CD14-positive monocyte (primary cell): ENCODE data around the gene IL22. TPM values are rescaled to one million over a fixed set of nuclear protein-coding genes. Genes with fewer than 3 reads are reported as not detected.

Source experiments
- DNase-seq, 3 donors: peaks; one replicate each; pipeline ENCODE4 v3.0.0-alpha.2; 2011 to 2022
- H2AFZ ChIP-seq: 2 replicates; pipeline ENCODE4 v1.6.0; 2012; ENCODE audit warnings: mild to moderate bottlenecking, low read depth, low read length, inconsistent platforms; ENCODE audit not compliant: insufficient read depth, poor library complexity, severe bottlenecking
- H3K27ac ChIP-seq, 2 donors: 1 replicate in 1 of 2; 2 replicates in 1 of 2; pipeline ENCODE4 v1.5.1; 2012 to 2013; ENCODE audit warnings: low read length in 2 of 2, control low read depth in 1 of 2, inconsistent platforms in 1 of 2, low read depth in 1 of 2, mild to moderate bottlenecking in 1 of 2
- H3K27me3 ChIP-seq, 2 donors: one replicate each; pipeline versions ENCODE4 v1.6.0 to v1.6.1; 2011 to 2013; ENCODE audit warnings: low read length in 2 of 2; ENCODE audit not compliant: control insufficient read depth in 2 of 2, insufficient read depth in 2 of 2
- H3K36me3 ChIP-seq, 2 donors: replicated peaks in 1 of 2; 1 replicate in 1 of 2; 2 replicates in 1 of 2; pipeline versions ENCODE4 v1.5.1 to v1.6.1; 2012 to 2013; ENCODE audit warnings: low read length in 2 of 2, control low read depth in 1 of 2, inconsistent platforms in 1 of 2, mild to moderate bottlenecking in 1 of 2; ENCODE audit not compliant: insufficient read depth in 2 of 2, control insufficient read depth in 1 of 2
- H3K4me1 ChIP-seq, 2 donors: 1 replicate in 1 of 2; 2 replicates in 1 of 2; pipeline versions ENCODE4 v1.5.1 to v1.6.1; 2012 to 2013; ENCODE audit warnings: low read length in 2 of 2, control low read depth in 1 of 2, inconsistent platforms in 1 of 2, mild to moderate bottlenecking in 1 of 2, moderate library complexity in 1 of 2; ENCODE audit not compliant: insufficient read depth in 2 of 2, control insufficient read depth in 1 of 2
- H3K4me2 ChIP-seq: replicated peaks from 2 replicates; pipeline ENCODE3; 2012; ENCODE audit warnings: low read length, moderate library complexity, mild to moderate bottlenecking; ENCODE audit not compliant: poor library complexity, severe bottlenecking; ENCODE audit errors: extremely low read depth
- H3K4me3 ChIP-seq, 3 experiments: fragments of 200-600 bp in 1 of 3; sonication (generic) in 1 of 3; replicated peaks in 1 of 3; 1 replicate in 2 of 3; 2 replicates in 1 of 3; pipeline ENCODE4 v1.5.1; 2011 to 2013; ENCODE audit warnings: low read length in 3 of 3, mild to moderate bottlenecking in 3 of 3, control low read depth in 2 of 3, low read depth in 2 of 3, inconsistent platforms in 1 of 3, moderate library complexity in 1 of 3
- H3K79me2 ChIP-seq: 2 replicates; pipeline ENCODE4 v1.6.0; 2012; ENCODE audit warnings: mild to moderate bottlenecking, control low read depth, inconsistent platforms, low read length, moderate library complexity; ENCODE audit not compliant: insufficient read depth
- H3K9ac ChIP-seq: 2 replicates; pipeline ENCODE4 v1.6.0; 2017; ENCODE audit warnings: low read length, mild to moderate bottlenecking; ENCODE audit not compliant: insufficient read depth, poor library complexity, severe bottlenecking
- H3K9me3 ChIP-seq, 2 donors: replicated peaks in 1 of 2; 1 replicate in 1 of 2; 2 replicates in 1 of 2; pipeline versions ENCODE4 v1.5.1 to v1.6.1; 2012 to 2013; ENCODE audit warnings: low read length in 2 of 2, control low read depth in 1 of 2; ENCODE audit not compliant: control insufficient read depth in 1 of 2, insufficient read depth in 1 of 2
- H4K20me1 ChIP-seq: 2 replicates; pipeline ENCODE4 v1.6.0; 2012; ENCODE audit warnings: mild to moderate bottlenecking, low read length, control low read depth, moderate library complexity; ENCODE audit not compliant: insufficient read depth
- H3K27ac Mint-ChIP-seq, 7 donors: one replicate each; pipeline ENCODE4 v1.8.0; 2020; ENCODE audit warnings: mild to moderate bottlenecking in 7 of 7, mixed read lengths in 7 of 7, moderate library complexity in 6 of 7, inconsistent platforms in 2 of 7
- H3K27me3 Mint-ChIP-seq, 3 donors: one replicate each; pipeline ENCODE4 v1.8.0; 2021 to 2022; ENCODE audit warnings: low read depth in 3 of 3, mild to moderate bottlenecking in 3 of 3, mixed read lengths in 3 of 3, moderate library complexity in 3 of 3, inconsistent platforms in 1 of 3
- H3K36me3 Mint-ChIP-seq, 2 donors: one replicate each; pipeline ENCODE4 v1.8.0; 2020; ENCODE audit warnings: mixed read lengths in 2 of 2, inconsistent platforms in 1 of 2, mild to moderate bottlenecking in 1 of 2
- H3K4me1 Mint-ChIP-seq: one replicate; pipeline ENCODE4 v1.8.0; 2020; ENCODE audit warnings: mild to moderate bottlenecking, mixed read lengths
- H3K4me3 Mint-ChIP-seq, 2 donors: one replicate each; pipeline ENCODE4 v1.8.0; 2020; ENCODE audit warnings: mild to moderate bottlenecking in 2 of 2, mixed read lengths in 2 of 2, moderate library complexity in 1 of 2
- H3K9me3 Mint-ChIP-seq, 7 donors: one replicate each; pipeline ENCODE4 v1.8.0; 2020 to 2022; ENCODE audit warnings: mixed read lengths in 7 of 7, mild to moderate bottlenecking in 6 of 7, moderate library complexity in 6 of 7, inconsistent platforms in 2 of 7
- WGBS: methylation state at CpG from one replicate; pipeline ENCODE4 v1.1.5; 2013; ENCODE audit warnings: missing lambda C conversion rate; ENCODE audit not compliant: insufficient coverage; 5-methylcytosine and 5-hydroxymethylcytosine counted together
- intact Hi-C, 2 donors: fragments of 100-400 bp; cut with micrococcal nuclease; formaldehyde crosslinking; loops; one replicate each; pipeline versions ENCODE4 v1.15.0 to v1.15.1; 2023
- polyA plus RNA-seq, 3 donors: library from polyadenylated mRNA; depleted of rRNA in 1 of 3; unstranded in 2 of 3; stranded (reverse) in 1 of 3; fragments of 300-500 nt in 2 of 3; fragments of >200 nt in 1 of 3; fragmentation: Illumina TruSeq in 2 of 3; gene quantifications; 1 replicate in 2 of 3; 2 replicates in 1 of 3; pipeline ENCODE4 v1.2.3, GENCODE V29; 2012 to 2021
- TF ChIP-seq, protein P1 (sequence below): fragments of 200-600 bp; IDR thresholded peaks from one replicate; pipeline ENCODE4 v1.8.0; 2022; ENCODE audit warnings: antibody characterized with exemption, mild to moderate bottlenecking

The IL22 gene
- polyA plus RNA-seq, 3 donors: not detected

DNA sequence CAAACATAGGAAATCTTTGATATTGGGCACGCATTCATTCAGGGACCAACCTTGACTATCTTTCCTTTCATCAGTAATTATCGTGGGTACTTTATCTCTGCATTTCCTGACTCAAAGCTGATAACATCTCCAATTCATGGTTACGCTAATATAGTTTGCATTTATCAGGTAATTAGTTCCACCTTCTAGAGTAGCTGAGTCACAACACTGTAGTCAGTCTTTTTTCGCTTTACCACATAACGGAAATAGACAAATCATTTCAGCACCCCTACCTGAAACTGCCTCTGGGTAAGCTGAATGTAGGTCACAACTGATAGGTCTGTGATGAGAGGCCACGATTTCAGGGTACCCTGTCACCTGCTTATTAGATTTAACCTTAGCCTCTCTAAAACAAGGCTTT lies 36.7 kb upstream of the IL22 start:
- no peak overlapping the region for H3K4me2 ChIP-seq
- no peaks in the 10 kb centered on the region for H4K20me1 ChIP-seq
- TF ChIP-seq, protein P1, sequence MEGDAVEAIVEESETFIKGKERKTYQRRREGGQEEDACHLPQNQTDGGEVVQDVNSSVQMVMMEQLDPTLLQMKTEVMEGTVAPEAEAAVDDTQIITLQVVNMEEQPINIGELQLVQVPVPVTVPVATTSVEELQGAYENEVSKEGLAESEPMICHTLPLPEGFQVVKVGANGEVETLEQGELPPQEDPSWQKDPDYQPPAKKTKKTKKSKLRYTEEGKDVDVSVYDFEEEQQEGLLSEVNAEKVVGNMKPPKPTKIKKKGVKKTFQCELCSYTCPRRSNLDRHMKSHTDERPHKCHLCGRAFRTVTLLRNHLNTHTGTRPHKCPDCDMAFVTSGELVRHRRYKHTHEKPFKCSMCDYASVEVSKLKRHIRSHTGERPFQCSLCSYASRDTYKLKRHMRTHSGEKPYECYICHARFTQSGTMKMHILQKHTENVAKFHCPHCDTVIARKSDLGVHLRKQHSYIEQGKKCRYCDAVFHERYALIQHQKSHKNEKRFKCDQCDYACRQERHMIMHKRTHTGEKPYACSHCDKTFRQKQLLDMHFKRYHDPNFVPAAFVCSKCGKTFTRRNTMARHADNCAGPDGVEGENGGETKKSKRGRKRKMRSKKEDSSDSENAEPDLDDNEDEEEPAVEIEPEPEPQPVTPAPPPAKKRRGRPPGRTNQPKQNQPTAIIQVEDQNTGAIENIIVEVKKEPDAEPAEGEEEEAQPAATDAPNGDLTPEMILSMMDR: no peak
- intact Hi-C loops: no loop called here
- peaks cover 15 to 16% of the 10 kb centered on the region in 2 donors for H3K36me3 Mint-ChIP-seq
- no peak overlapping the region for H3K9ac ChIP-seq
- WGBS: 100% methylated on average over 1 of the region's 6 CpGs
- no peaks in the 10 kb centered on the region for H3K79me2 ChIP-seq
- H3K27me3 Mint-ChIP-seq: no peaks in the 10 kb centered on the region
- no peak overlapping the region for H2AFZ ChIP-seq
- no peaks in the 10 kb centered on the region for H3K4me1 Mint-ChIP-seq
- H3K27ac Mint-ChIP-seq: no peak overlapping the region
- H3K4me3 ChIP-seq: no peak overlapping the region
- H3K9me3 ChIP-seq: no peaks in the 10 kb centered on the region
- no peak for DNase-seq
- no peaks in the 10 kb centered on the region for H3K4me1 ChIP-seq
- peaks cover 12 to 20% of the 10 kb centered on the region in 2 donors for H3K36me3 ChIP-seq
- H3K4me3 Mint-ChIP-seq: no peak overlapping the region
- H3K9me3 Mint-ChIP-seq: peaks cover 0 to 3% (median 0%) of the 10 kb centered on the region in 7 donors
- no peak overlapping the region for H3K27ac ChIP-seq
- H3K27me3 ChIP-seq: no peaks in the 10 kb centered on the region

DNA sequence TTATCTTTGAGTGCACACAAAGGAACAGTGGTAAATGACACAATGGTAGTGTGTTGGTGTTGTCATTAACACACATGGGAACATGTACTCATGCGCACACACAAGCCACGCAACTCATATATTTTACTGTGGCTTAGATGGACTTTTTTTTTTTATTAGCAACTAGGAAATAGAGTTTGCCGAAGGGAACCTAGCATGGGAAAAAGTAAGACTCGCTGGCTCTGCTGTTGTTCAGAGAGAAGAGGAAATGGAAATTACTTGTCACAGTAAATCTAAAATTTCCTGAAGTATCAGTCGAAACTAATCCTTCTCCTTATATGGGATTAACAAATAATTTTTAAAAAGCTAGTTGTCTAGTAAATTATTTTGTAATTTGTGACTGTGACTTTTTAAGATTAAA lies 33.7 kb upstream of the IL22 start:
- H3K79me2 ChIP-seq: no peaks in the 10 kb centered on the region
- no peak overlapping the region for H3K4me3 Mint-ChIP-seq
- no peak overlapping the region for H3K4me2 ChIP-seq
- no peak overlapping the region for H3K4me3 ChIP-seq
- no peaks in the 10 kb centered on the region for H3K4me1 Mint-ChIP-seq
- H3K27ac Mint-ChIP-seq: no peak overlapping the region
- no peaks in the 10 kb centered on the region for H3K36me3 ChIP-seq
- H3K9me3 Mint-ChIP-seq: peaks cover 0 to 3% (median 0%) of the 10 kb centered on the region in 7 donors
- WGBS: no CpG with 5 or more reads among the region's 5 CpGs
- no peak for DNase-seq
- intact Hi-C loops: no loop called here
- TF ChIP-seq, protein P1: no peak
- H3K27me3 Mint-ChIP-seq: peaks cover 0 to 4% (median 0%) of the 10 kb centered on the region in 3 donors
- no peak overlapping the region for H2AFZ ChIP-seq
- H3K36me3 Mint-ChIP-seq: no peaks in the 10 kb centered on the region
- H4K20me1 ChIP-seq: no peaks in the 10 kb centered on the region
- H3K9ac ChIP-seq: no peak overlapping the region
- H3K27ac ChIP-seq: no peak overlapping the region
- H3K27me3 ChIP-seq: no peaks in the 10 kb centered on the region
- H3K4me1 ChIP-seq: no peaks in the 10 kb centered on the region
- H3K9me3 ChIP-seq: no peaks in the 10 kb centered on the region
